Astrocyte of the spinal cord (primary cell): ENCODE data around the gene ELK4.

Experiments
- DNase-seq: peaks from one replicate; pipeline ENCODE4 v3.0.0; 2011; ENCODE audit warnings: low read depth, low spot score
- H3K4me3 ChIP-seq: 2 replicates; pipeline ENCODE4 v1.5.1; 2011; ENCODE audit warnings: low read depth, mild to moderate bottlenecking, low read length, moderate library complexity
- CTCF ChIP-seq: IDR thresholded peaks from 2 replicates; pipeline ENCODE4 v1.5.1; 2012; ENCODE audit warnings: low read depth, mild to moderate bottlenecking, low read length, inconsistent platforms
- in situ Hi-C: cut with HindIII; loops from 2 replicates; pipeline ENCODE4 v1.10.0; 2017; ENCODE audit warnings: low sequenced_read_pairs

Gene ELK4

DNA sequence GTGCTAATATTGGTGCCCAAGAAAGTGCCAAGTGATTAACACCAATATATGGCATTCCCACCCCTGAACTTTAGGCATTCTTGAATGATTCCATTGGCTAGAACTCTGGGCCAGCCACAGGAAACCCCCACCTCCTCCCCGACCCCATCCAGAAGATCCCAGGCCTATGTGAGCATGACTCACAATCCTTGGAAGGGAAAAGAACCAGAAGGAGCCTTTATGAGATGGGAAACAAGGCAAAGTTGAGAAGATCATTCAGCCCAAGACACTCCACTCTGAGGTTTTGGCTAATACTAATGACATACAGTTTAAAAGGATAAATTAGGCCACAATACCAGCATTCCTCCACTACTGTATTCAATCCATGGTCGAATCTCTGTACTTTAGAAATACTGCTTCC, 21.8 kb downstream of the ELK4 start:
- H3K4me3 ChIP-seq: no peak overlapping the region
- DNase-seq: peak; percentile 59
- in situ Hi-C loops: no loop called here
- TF ChIP-seq CTCF: no peak

DNA sequence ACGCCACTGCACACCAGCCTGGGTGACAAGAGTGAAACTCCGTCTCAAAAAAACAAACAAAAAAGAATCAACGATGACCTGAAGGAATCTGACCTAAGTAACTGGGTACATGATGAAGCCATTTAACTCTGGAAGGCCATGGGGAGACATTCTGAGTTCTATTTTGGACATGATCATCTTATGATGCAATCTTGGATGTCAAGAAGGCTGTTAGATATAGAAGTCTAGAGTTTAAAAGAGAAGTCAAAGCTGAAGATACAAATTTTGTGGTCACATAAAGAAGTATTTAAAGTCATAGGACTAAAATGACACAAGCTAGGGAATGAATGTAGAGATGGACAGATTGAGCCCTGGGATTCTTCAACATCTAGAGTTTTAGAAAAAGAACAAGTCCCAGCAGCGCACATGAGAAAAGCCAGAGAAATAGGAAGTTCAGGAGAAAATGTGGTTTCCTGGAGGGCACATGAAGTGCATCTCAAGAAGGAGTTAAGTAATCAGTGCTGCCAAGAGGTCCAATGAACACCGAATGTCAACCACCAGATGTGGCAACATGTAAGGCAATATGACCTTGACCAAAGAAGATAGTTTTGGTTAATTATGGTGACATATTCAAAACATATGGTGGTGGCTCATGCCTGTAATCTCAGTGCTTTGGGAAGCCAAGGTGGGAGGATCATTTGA, 26.8 kb downstream of the ELK4 start:
- in situ Hi-C loops: no loop called here
- TF ChIP-seq CTCF: no peak
- DNase-seq: no peak
- no peak overlapping the region for H3K4me3 ChIP-seq

GRCh38 chr1:205604059-205604458, 27.8 kb downstream of the ELK4 start:
- no peak for TF ChIP-seq CTCF
- DNase-seq: no peak
- in situ Hi-C loops: no loop called here
- no peak overlapping the region for H3K4me3 ChIP-seq

DNA sequence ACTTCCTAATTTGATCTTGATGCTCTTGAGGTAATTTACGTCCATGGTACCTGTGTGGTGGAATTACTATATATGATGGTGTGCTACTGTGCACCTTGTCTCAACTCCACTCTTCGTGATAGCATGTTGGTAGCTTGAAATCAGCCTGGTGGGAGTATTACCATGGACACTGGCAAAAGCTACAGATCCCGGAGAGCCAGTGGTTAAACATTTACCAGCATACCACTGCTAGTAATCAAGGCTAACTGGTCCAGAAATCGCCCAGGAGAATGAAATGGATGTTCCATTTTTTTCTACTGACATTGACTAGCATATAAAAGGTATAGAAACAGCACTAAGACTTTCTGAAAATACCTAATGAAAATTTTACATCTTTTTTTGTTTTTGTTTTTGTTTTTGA, 30.6 kb downstream of the ELK4 start:
- no peak for TF ChIP-seq CTCF
- no peak overlapping the region for H3K4me3 ChIP-seq
- in situ Hi-C loops: no loop called here
- no peak for DNase-seq

DNA sequence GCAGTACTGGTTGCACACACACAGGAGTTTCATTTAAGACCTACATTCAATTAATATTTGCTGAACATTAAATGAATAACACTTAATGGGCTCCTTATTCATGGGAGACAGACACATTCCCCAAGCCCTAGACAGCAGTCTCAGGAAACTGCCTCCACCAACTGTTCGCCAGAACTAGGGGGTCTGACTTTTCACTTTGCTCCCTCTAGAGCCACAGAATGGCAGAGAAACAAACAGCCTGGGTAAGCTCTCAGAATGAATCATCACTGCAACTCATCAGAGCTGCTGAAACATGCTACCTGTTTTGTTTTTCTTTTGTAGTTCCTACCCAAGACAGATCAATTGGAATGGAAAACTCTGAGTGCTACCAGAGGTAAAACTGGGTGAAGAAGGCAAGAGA, 31.7 kb downstream of the ELK4 start:
- in situ Hi-C loops: no loop called here
- peak; percentile 33 for TF ChIP-seq CTCF
- DNase-seq: peak; percentile 76
- no peak overlapping the region for H3K4me3 ChIP-seq

DNA sequence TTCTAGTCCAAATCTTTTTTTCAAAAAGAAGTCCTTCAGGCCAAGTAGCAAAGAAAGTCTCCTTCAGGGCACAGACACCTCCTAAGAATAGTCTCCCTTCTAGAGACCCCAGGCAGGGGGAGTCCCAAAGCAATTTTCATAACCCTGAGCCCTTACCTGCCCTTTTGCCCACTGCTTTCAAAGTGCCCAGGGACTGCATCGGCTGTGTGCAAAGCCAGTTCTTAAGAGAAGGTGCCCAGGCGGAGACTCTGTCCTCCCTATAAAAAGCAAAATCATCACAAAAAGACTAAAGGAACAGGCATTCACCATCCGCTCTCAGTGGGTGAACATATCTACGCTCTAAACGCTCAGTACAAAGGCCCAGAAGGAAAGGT, 32.2 kb downstream of the ELK4 start:
- in situ Hi-C loops: no loop called here
- H3K4me3 ChIP-seq: no peak overlapping the region

More for the DNA sequence above, 32.2 kb downstream of the ELK4 start:
- TF ChIP-seq CTCF: no peak
- DNase-seq: no peak
